T-cell (primary cell): ENCODE measurements around the gene MPHOSPH6. TPM values are rescaled to one million over a fixed set of nuclear protein-coding genes. Genes with fewer than 3 reads are reported as not detected.
A peak's percentile ranks its signal among the peaks of the same experiment; 100 is the strongest.

Experiments
- ATAC-seq, 4 experiments: fragments of 200-7000 bp in 3 of 4; fragments of 150-1000 bp in 1 of 4; cut with Tn5 transposase; replicated peaks in 1 of 4; 1 replicate in 3 of 4; 2 replicates in 1 of 4; pipeline ENCODE4 v1.10.0; 2021; ENCODE audit warnings: moderate library complexity in 3 of 4, mild to moderate bottlenecking in 2 of 4, moderate number of reproducible peaks in 1 of 4
- CTCF ChIA-PET, 2 donors: fragments of 300-600 bp; sonication (Branson Sonifier 250); formaldehyde crosslinking; loops; one replicate each; lab custom pipeline; 2022; ENCODE audit warnings: antibody characterized with exemption in 2 of 2; lab: Charles Lee
- POLR2A ChIA-PET, 2 donors: fragments of 300-600 bp; sonication (Branson Sonifier 250); formaldehyde crosslinking; loops; one replicate each; lab custom pipeline; 2022; ENCODE audit warnings: antibody characterized with exemption in 2 of 2; lab: Charles Lee
- DNase-seq, 35 experiments: peaks; one replicate each; pipeline versions ENCODE4 v3.0.0 to v3.0.0-alpha.2; 2013 to 2023
- H3K27ac ChIP-seq: one replicate; pipeline ENCODE4 v1.5.1; 2013; ENCODE audit warnings: low read length
- H3K27me3 ChIP-seq, 2 experiments: replicated peaks in 1 of 2; 1 replicate in 1 of 2; 2 replicates in 1 of 2; pipeline versions ENCODE4 v1.6.1 to v1.7.0; 2013; ENCODE audit warnings: low read length in 1 of 2, mixed read lengths in 1 of 2; ENCODE audit not compliant: control insufficient read depth in 2 of 2, insufficient read depth in 2 of 2; ENCODE audit errors: extremely low read depth in 1 of 2
- H3K36me3 ChIP-seq, 2 donors: 1 replicate in 1 of 2; 2 replicates in 1 of 2; pipeline versions ENCODE4 v1.6.1 to v1.7.0; 2013; ENCODE audit warnings: low read length in 1 of 2; ENCODE audit not compliant: control insufficient read depth in 2 of 2, insufficient read depth in 1 of 2; ENCODE audit errors: extremely low read depth in 1 of 2
- H3K4me1 ChIP-seq, 2 experiments: 1 replicate in 1 of 2; 2 replicates in 1 of 2; pipeline versions ENCODE4 v1.6.1 to v1.7.0; 2013; ENCODE audit warnings: low read length in 2 of 2, mixed read lengths in 1 of 2; ENCODE audit not compliant: insufficient read depth in 2 of 2, control insufficient read depth in 1 of 2; ENCODE audit errors: extremely low read depth in 1 of 2
- H3K4me3 ChIP-seq, 2 donors: 1 replicate in 1 of 2; 2 replicates in 1 of 2; pipeline versions ENCODE4 v1.5.1 to v1.7.0; 2013; ENCODE audit warnings: mild to moderate bottlenecking in 2 of 2, low read length in 1 of 2, moderate library complexity in 1 of 2; ENCODE audit not compliant: control insufficient read depth in 1 of 2; ENCODE audit errors: extremely low read depth in 1 of 2
- H3K9me3 ChIP-seq: 2 replicates; pipeline ENCODE4 v1.7.0; 2013
- H3K27ac Mint-ChIP-seq, 2 donors: one replicate each; pipeline ENCODE4 v1.8.0; 2020 to 2021; ENCODE audit warnings: mild to moderate bottlenecking in 2 of 2, mixed read lengths in 2 of 2
- H3K27me3 Mint-ChIP-seq, 2 donors: one replicate each; pipeline ENCODE4 v1.8.0; 2021 to 2022; ENCODE audit warnings: mixed read lengths in 2 of 2
- H3K36me3 Mint-ChIP-seq: one replicate; pipeline ENCODE4 v1.8.0; 2021; ENCODE audit warnings: mixed read lengths
- H3K4me1 Mint-ChIP-seq, 3 donors: one replicate each; pipeline ENCODE4 v1.8.0; 2020 to 2022; ENCODE audit warnings: mixed read lengths in 3 of 3, mild to moderate bottlenecking in 1 of 3
- H3K4me3 Mint-ChIP-seq, 3 donors: one replicate each; pipeline ENCODE4 v1.8.0; 2020 to 2022; ENCODE audit warnings: mild to moderate bottlenecking in 3 of 3, mixed read lengths in 3 of 3, moderate library complexity in 3 of 3
- H3K9me3 Mint-ChIP-seq, 3 donors: one replicate each; pipeline ENCODE4 v1.8.0; 2020 to 2022; ENCODE audit warnings: mixed read lengths in 3 of 3
- WGBS: methylation state at CpG from one replicate; pipeline ENCODE4 v1.1.5; 2013; ENCODE audit warnings: missing lambda C conversion rate; ENCODE audit not compliant: insufficient coverage; 5-methylcytosine and 5-hydroxymethylcytosine counted together
- total RNA-seq, 35 experiments: library from RNA in 6 of 35; stranded (reverse) in 6 of 35; fragments of 120-200 nt in 1 of 35; gene quantifications; one replicate each; pipeline versions ENCODE4 v1.2.1 to v1.2.4 and lab custom pipeline; 2013 to 2026

Gene MPHOSPH6
- total RNA-seq, 5 donors from 2014 or later (not counting 1 experiment from before 2014, with no cell fraction given) = 12.0 to 28.9 (median 19.0) TPM

DNA sequence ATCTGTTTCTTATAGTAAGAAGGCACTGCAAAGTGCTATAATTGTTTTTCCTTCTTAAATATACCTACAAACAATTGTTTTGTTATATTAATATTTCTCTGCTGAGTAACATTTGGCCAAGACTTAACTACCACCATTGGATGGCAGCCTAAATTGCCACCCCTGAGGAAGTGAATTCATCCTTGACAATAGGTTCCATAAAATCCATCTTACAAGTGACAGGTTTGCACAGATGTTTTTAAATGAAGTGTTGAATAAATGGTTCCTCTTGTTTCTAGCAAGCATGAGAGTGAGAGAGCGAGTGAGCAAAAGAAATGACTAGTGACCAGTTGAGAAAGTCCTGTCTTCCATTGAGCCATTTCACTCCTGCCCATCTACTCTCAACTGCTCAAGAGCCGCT lies 8.3 kb upstream of the MPHOSPH6 start:
- ATAC-seq = no peak
- H3K27me3 Mint-ChIP-seq = peaks cover 21 to 28% of the 10 kb centered on the region in 2 donors
- no peaks in the 10 kb centered on the region for H3K9me3 ChIP-seq
- no peaks in the 10 kb centered on the region for H3K36me3 Mint-ChIP-seq
- ChIA-PET CTCF (no interaction called here), POLR2A (no interaction called here)
- H3K36me3 ChIP-seq = no peaks in the 10 kb centered on the region
- H3K4me1 ChIP-seq = no peaks in the 10 kb centered on the region
- no peak overlapping the region for H3K4me3 ChIP-seq
- H3K4me1 Mint-ChIP-seq = no peaks in the 10 kb centered on the region
- H3K27ac ChIP-seq = no peak overlapping the region
- WGBS = 80% methylated on average over 1 of the region's 2 CpGs
- no peaks in the 10 kb centered on the region for H3K9me3 Mint-ChIP-seq
- DNase-seq = no peak
- no peak overlapping the region for H3K27ac Mint-ChIP-seq
- no peak overlapping the region for H3K4me3 Mint-ChIP-seq
- H3K27me3 ChIP-seq = peaks cover 0 to 16% of the 10 kb centered on the region in 2 experiments

- H3K9me3 Mint-ChIP-seq = no peaks in the 10 kb centered on the region
Measured at GRCh38 chr16:82177555-82177954, 7.5 kb upstream of the MPHOSPH6 start.

DNA sequence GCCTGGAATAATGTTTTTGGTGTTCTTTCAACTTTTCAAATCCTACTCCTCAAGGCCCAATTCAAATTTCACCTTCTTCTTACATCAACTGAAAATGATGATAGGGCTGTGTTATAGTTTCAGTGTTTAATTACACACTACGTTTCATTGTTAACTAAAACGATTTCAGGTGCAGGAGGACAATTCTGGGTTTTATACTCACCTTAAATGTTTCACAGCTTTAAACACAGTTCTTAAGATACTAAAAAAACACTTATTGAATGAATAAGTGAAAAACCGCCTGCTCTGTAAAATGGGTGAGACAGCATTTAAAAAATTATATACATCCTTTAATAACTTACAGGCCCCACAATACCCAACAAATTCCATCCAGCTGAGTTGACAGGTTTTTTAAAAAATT lies 6.2 kb upstream of the MPHOSPH6 start:
- Histone ChIP-seq H3K4me1 (no peaks in the 10 kb centered on the region), H3K27ac (no peak overlapping the region), H3K36me3 (no peaks in the 10 kb centered on the region), H3K4me3 (no peak overlapping the region), H3K9me3 (no peaks in the 10 kb centered on the region), H3K27me3 (peaks cover under 1 to 25% of the 10 kb centered on the region in 2 experiments)
- no peak overlapping the region for H3K4me3 Mint-ChIP-seq
- ATAC-seq (no peak), DNase-seq (no peak)
- no peaks in the 10 kb centered on the region for H3K9me3 Mint-ChIP-seq
- no peaks in the 10 kb centered on the region for H3K4me1 Mint-ChIP-seq
- POLR2A ChIA-PET = no interaction called here
- no peaks in the 10 kb centered on the region for H3K36me3 Mint-ChIP-seq
- peaks cover 32 to 34% of the 10 kb centered on the region in 2 donors for H3K27me3 Mint-ChIP-seq
- no peak overlapping the region for H3K27ac Mint-ChIP-seq
- CTCF ChIA-PET = no interaction called here
- WGBS = no CpG with 5 or more reads among the region's 3 CpGs

More at GRCh38 chr16:82177555-82177954, 7.5 kb upstream of the MPHOSPH6 start:
- ATAC-seq = no peak
- Histone ChIP-seq H3K9me3 (no peaks in the 10 kb centered on the region), H3K4me3 (no peak overlapping the region), H3K4me1 (no peaks in the 10 kb centered on the region), H3K27ac (no peak overlapping the region), H3K27me3 (peaks cover 0 to 21% of the 10 kb centered on the region in 2 experiments), H3K36me3 (no peaks in the 10 kb centered on the region)
- peaks cover 26 to 28% of the 10 kb centered on the region in 2 donors for H3K27me3 Mint-ChIP-seq
- ChIA-PET POLR2A (no interaction called here), CTCF (no interaction called here)
- H3K4me3 Mint-ChIP-seq = no peak overlapping the region
- no peaks in the 10 kb centered on the region for H3K4me1 Mint-ChIP-seq
- no peak overlapping the region for H3K27ac Mint-ChIP-seq
- WGBS = no CpG with 5 or more reads among the region's 4 CpGs
- no peak for DNase-seq
- H3K36me3 Mint-ChIP-seq = no peaks in the 10 kb centered on the region

DNA sequence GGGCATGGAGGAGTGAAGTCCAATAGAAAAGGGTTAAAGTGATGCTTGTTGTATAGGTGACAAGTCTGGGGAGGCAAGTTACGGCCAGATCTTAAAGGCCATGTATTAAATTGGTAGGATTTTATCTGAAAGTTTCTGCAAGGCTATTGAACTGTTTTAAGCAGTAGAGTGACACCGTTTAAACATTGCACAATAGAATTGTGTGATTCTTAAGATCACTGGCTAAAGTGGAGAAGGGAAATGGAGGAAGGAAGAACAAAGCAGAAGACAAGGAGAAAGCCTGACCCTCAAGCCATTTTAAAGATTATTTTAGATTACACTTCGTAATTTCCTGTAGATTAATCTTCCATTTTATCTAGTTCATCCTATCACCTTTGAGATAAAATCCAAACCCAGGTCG lies 5.6 kb upstream of the MPHOSPH6 start:
- Histone ChIP-seq H3K4me3 (no peak overlapping the region), H3K36me3 (no peaks in the 10 kb centered on the region), H3K9me3 (no peaks in the 10 kb centered on the region), H3K27ac (no peak overlapping the region), H3K4me1 (peaks cover 0 to 3% of the 10 kb centered on the region in 2 experiments), H3K27me3 (peaks cover 5 to 26% of the 10 kb centered on the region in 2 experiments)
- Mint-ChIP-seq H3K4me3 (no peak overlapping the region), H3K9me3 (no peaks in the 10 kb centered on the region), H3K4me1 (peaks cover 0 to 1% (median under 1%) of the 10 kb centered on the region in 3 donors), H3K27ac (no peak overlapping the region), H3K27me3 (peaks cover 32 to 35% of the 10 kb centered on the region in 2 donors), H3K36me3 (no peaks in the 10 kb centered on the region)
- no peak for ATAC-seq
- POLR2A ChIA-PET = no interaction called here
- WGBS = 68% methylated on average over 2 of the region's 4 CpGs
- CTCF ChIA-PET = no interaction called here
- DNase-seq = no peak

GRCh38 chr16:82167670-82168069 lies 2.4 kb downstream of the MPHOSPH6 start:
- Histone ChIP-seq H3K36me3 (peaks cover 0 to 36% of the 10 kb centered on the region in 2 donors), H3K4me1 (peaks cover 5 to 23% of the 10 kb centered on the region in 2 experiments), H3K9me3 (no peaks in the 10 kb centered on the region), H3K27ac (no peak overlapping the region), H3K4me3 (no peak overlapping the region), H3K27me3 (peaks cover 6 to 9% of the 10 kb centered on the region in 2 experiments)
- Mint-ChIP-seq H3K27ac (no peak overlapping the region), H3K36me3 (peaks cover 45% of the 10 kb centered on the region), H3K4me3 (peak overlapping the region in 2 of 3 donors; percentile 26 to 80), H3K27me3 (peaks cover 4 to 12% of the 10 kb centered on the region in 2 donors), H3K4me1 (peaks cover 42 to 43% (median 42%) of the 10 kb centered on the region in 3 donors), H3K9me3 (no peaks in the 10 kb centered on the region)
- ChIA-PET POLR2A (interaction anchor here (0.6 to 1.1 kb wide), 2 partner anchors 8 to 29 kb away, joined by 3 read pairs; no protein-coding TSS in a partner anchor), CTCF (interaction anchor here in 1 of 2 donors (0.7 kb wide), 1 partner anchor 280 kb away, joined by 7 read pairs; no protein-coding TSS in a partner anchor)
- DNase-seq (no peak), ATAC-seq (no peak)
- 93% methylated on average over 4 of the region's 5 CpGs for WGBS

DNA sequence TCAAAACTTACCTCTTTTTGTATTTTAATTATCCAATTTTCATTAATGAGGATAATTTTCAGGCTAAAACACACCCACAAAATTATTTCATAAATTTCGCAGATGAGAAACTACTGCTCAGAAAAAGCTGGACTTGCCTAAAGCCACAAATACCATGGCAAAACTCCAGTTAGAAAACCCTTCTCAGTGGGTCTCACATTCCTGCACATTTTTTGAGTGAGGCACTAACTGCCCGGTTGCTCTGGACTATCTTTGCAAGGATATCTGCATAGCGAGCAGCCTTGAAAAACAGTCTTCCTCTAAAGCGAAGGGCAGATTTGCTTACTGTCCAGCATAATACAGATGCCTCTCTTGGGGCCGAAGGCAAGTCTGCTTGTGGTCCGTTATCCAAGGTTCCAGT lies 9.8 kb downstream of the MPHOSPH6 start:
- Mint-ChIP-seq H3K27me3 (no peaks in the 10 kb centered on the region), H3K9me3 (no peaks in the 10 kb centered on the region), H3K4me3 (no peak overlapping the region), H3K27ac (no peak overlapping the region), H3K36me3 (peaks cover 68% of the 10 kb centered on the region), H3K4me1 (peaks cover 25 to 33% (median 27%) of the 10 kb centered on the region in 3 donors)
- ChIA-PET POLR2A (interaction anchor here in 1 of 2 donors (1.1 kb wide), 1 partner anchor 8 kb away, joined by 3 read pairs; no protein-coding TSS in a partner anchor), CTCF (no interaction called here)
- no peak overlapping the region for H3K27ac ChIP-seq
- ATAC-seq (no peak), DNase-seq (no peak)
- no peak overlapping the region for H3K4me3 ChIP-seq
- H3K9me3 ChIP-seq = no peaks in the 10 kb centered on the region
- peaks cover 6 to 50% of the 10 kb centered on the region in 2 donors for H3K36me3 ChIP-seq
- 83% methylated on average over 6 of the region's 6 CpGs for WGBS
- H3K27me3 ChIP-seq = no peaks in the 10 kb centered on the region
- H3K4me1 ChIP-seq = no peaks in the 10 kb centered on the region
